CD4-positive, alpha-beta memory T cell (primary cell): ENCODE results near the gene IFRD1. TPM values are rescaled to one million over a fixed set of nuclear protein-coding genes. Genes with fewer than 3 reads are reported as not detected.

Source experiments
- CTCF ChIA-PET: fragments of 350-600 bp; sonication (Branson Sonifier 250); formaldehyde crosslinking; loops from one replicate; lab custom pipeline; 2021; ENCODE audit warnings: inconsistent platforms; ENCODE audit not compliant: partially characterized antibody; lab: Charles Lee
- POLR2A ChIA-PET: fragments of 350-600 bp; sonication (Branson Sonifier 250); formaldehyde crosslinking; loops from one replicate; lab custom pipeline; 2021; ENCODE audit not compliant: partially characterized antibody; lab: Charles Lee
- DNase-seq, 5 donors: peaks; one replicate each; pipeline versions ENCODE4 v3.0.0 to v3.0.0-alpha.2; 2020 to 2022; ENCODE audit warnings: mixed read lengths in 1 of 5
- H3K27ac ChIP-seq: one replicate; pipeline ENCODE4 v1.7.0; 2013; ENCODE audit warnings: low read depth, low read length
- H3K27me3 ChIP-seq: 2 replicates; pipeline ENCODE4 v1.7.0; 2013; ENCODE audit warnings: mild to moderate bottlenecking, low read length, moderate library complexity; ENCODE audit not compliant: insufficient read depth
- H3K36me3 ChIP-seq: 2 replicates; pipeline ENCODE4 v1.7.0; 2013; ENCODE audit warnings: mild to moderate bottlenecking, low read length, moderate library complexity; ENCODE audit not compliant: insufficient read depth
- H3K4me1 ChIP-seq: 2 replicates; pipeline ENCODE4 v1.7.0; 2013; ENCODE audit warnings: mild to moderate bottlenecking, low read length, moderate library complexity; ENCODE audit not compliant: insufficient read depth
- H3K4me3 ChIP-seq, 2 donors: one replicate each; pipeline ENCODE4 v1.7.0; 2013; ENCODE audit warnings: low read length in 2 of 2, mild to moderate bottlenecking in 1 of 2
- H3K9me3 ChIP-seq, 2 donors: one replicate each; pipeline ENCODE4 v1.7.0; 2013; ENCODE audit warnings: low read length in 2 of 2, control low read depth in 1 of 2; ENCODE audit not compliant: control insufficient read depth in 1 of 2
- H3K27ac Mint-ChIP-seq, 7 donors: one replicate each; pipeline ENCODE4 v1.8.0; 2020 to 2021; ENCODE audit warnings: mixed read lengths in 7 of 7, mild to moderate bottlenecking in 6 of 7, inconsistent platforms in 3 of 7, moderate library complexity in 3 of 7
- H3K27me3 Mint-ChIP-seq, 2 donors: one replicate each; pipeline ENCODE4 v1.8.0; 2020 to 2021; ENCODE audit warnings: mixed read lengths in 2 of 2
- H3K36me3 Mint-ChIP-seq, 2 donors: one replicate each; pipeline ENCODE4 v1.8.0; 2020 to 2021; ENCODE audit warnings: mixed read lengths in 2 of 2, inconsistent platforms in 1 of 2, mild to moderate bottlenecking in 1 of 2
- H3K4me1 Mint-ChIP-seq, 4 donors: one replicate each; pipeline ENCODE4 v1.8.0; 2020 to 2021; ENCODE audit warnings: mixed read lengths in 4 of 4, mild to moderate bottlenecking in 1 of 4
- H3K4me3 Mint-ChIP-seq, 8 donors: one replicate each; pipeline ENCODE4 v1.8.0; 2020 to 2021; ENCODE audit warnings: mixed read lengths in 8 of 8, mild to moderate bottlenecking in 7 of 8, moderate library complexity in 6 of 8, inconsistent platforms in 3 of 8
- H3K9me3 Mint-ChIP-seq, 8 donors: one replicate each; pipeline ENCODE4 v1.8.0; 2020 to 2021; ENCODE audit warnings: mixed read lengths in 8 of 8, mild to moderate bottlenecking in 5 of 8, inconsistent platforms in 3 of 8, moderate library complexity in 1 of 8
- intact Hi-C: fragments of 100-400 bp; cut with micrococcal nuclease; formaldehyde crosslinking; loops from one replicate; pipeline ENCODE4 v1.15.1; 2023
- polyA plus RNA-seq, 2 donors: library from polyadenylated mRNA; unstranded; fragments of 300-500 nt; fragmentation: Illumina TruSeq; gene quantifications; one replicate each; pipeline ENCODE4 v1.2.3, GENCODE V29; 2021
- total RNA-seq, 2 experiments: library from RNA; stranded (reverse); gene quantifications; one replicate each; pipeline ENCODE4 v1.2.3, GENCODE V29; 2021

IFRD1 gene
- total and polyA plus RNA-seq, 4 experiments from 2014 or later: 19.8 to 57.0 (median 43.6) TPM

- Mint-ChIP-seq H3K4me3 (no peak overlapping the region), H3K4me1 (no peaks in the 10 kb centered on the region), H3K27ac (no peak overlapping the region), H3K27me3 (peaks cover 6 to 9% of the 10 kb centered on the region in 2 donors), H3K9me3 (no peaks in the 10 kb centered on the region), H3K36me3 (no peaks in the 10 kb centered on the region)
- POLR2A ChIA-PET: no interaction called here
- H3K27ac ChIP-seq: no peak overlapping the region
- H3K36me3 ChIP-seq: no peaks in the 10 kb centered on the region
- no peaks in the 10 kb centered on the region for H3K9me3 ChIP-seq
- H3K27me3 ChIP-seq: no peaks in the 10 kb centered on the region
- CTCF ChIA-PET: no interaction called here
- H3K4me1 ChIP-seq: no peaks in the 10 kb centered on the region
- intact Hi-C loops: no loop called here
- no peak overlapping the region for H3K4me3 ChIP-seq
- DNase-seq: no peak
These were observed 58.1 kb downstream of the IFRD1 start for GRCh38 chr7:112508404-112508803.

GRCh38 chr7:112509402-112509801, 59.1 kb downstream of the IFRD1 start:
- Histone ChIP-seq H3K4me3 (no peak overlapping the region), H3K36me3 (no peaks in the 10 kb centered on the region), H3K9me3 (no peaks in the 10 kb centered on the region), H3K27ac (no peak overlapping the region), H3K27me3 (no peaks in the 10 kb centered on the region), H3K4me1 (no peaks in the 10 kb centered on the region)
- Mint-ChIP-seq H3K4me1 (no peaks in the 10 kb centered on the region), H3K27ac (no peak overlapping the region), H3K4me3 (no peak overlapping the region), H3K27me3 (peaks cover 4 to 11% of the 10 kb centered on the region in 2 donors), H3K9me3 (no peaks in the 10 kb centered on the region), H3K36me3 (no peaks in the 10 kb centered on the region)
- DNase-seq: no peak
- intact Hi-C loops: no loop called here
- CTCF ChIA-PET: interaction anchor here (1.1 kb wide), 1 partner anchor 13 kb away, joined by 3 read pairs; no protein-coding TSS in a partner anchor
- POLR2A ChIA-PET: no interaction called here

- ChIA-PET POLR2A (no interaction called here), CTCF (interaction anchor here (1.1 kb wide), 1 partner anchor 14 kb away, joined by 3 read pairs; no protein-coding TSS in a partner anchor)
- intact Hi-C loops: no loop called here
- no peak for DNase-seq
- H3K27ac ChIP-seq: no peak overlapping the region
- Mint-ChIP-seq H3K27ac (no peak overlapping the region), H3K36me3 (no peaks in the 10 kb centered on the region), H3K4me3 (no peak overlapping the region), H3K27me3 (peaks cover under 1 to 7% of the 10 kb centered on the region in 2 donors), H3K9me3 (no peaks in the 10 kb centered on the region), H3K4me1 (no peaks in the 10 kb centered on the region)
- no peaks in the 10 kb centered on the region for H3K9me3 ChIP-seq
- no peak overlapping the region for H3K4me3 ChIP-seq
- no peaks in the 10 kb centered on the region for H3K27me3 ChIP-seq
- H3K36me3 ChIP-seq: no peaks in the 10 kb centered on the region
- H3K4me1 ChIP-seq: no peaks in the 10 kb centered on the region
These were observed 59.9 kb downstream of the IFRD1 start for GRCh38 chr7:112510001-112510742.

GRCh38 chr7:112510743-112511110, 60.5 kb downstream of the IFRD1 start:
- Mint-ChIP-seq H3K4me1 (no peaks in the 10 kb centered on the region), H3K4me3 (no peak overlapping the region), H3K27me3 (peaks cover 3 to 11% of the 10 kb centered on the region in 2 donors), H3K27ac (no peak overlapping the region), H3K9me3 (no peaks in the 10 kb centered on the region), H3K36me3 (no peaks in the 10 kb centered on the region)
- POLR2A ChIA-PET: no interaction called here
- intact Hi-C loops: no loop called here
- Histone ChIP-seq H3K4me3 (no peak overlapping the region), H3K27me3 (no peaks in the 10 kb centered on the region), H3K9me3 (no peaks in the 10 kb centered on the region), H3K36me3 (no peaks in the 10 kb centered on the region), H3K4me1 (no peaks in the 10 kb centered on the region), H3K27ac (no peak overlapping the region)
- no peak for DNase-seq
- CTCF ChIA-PET: no interaction called here

- ChIA-PET CTCF (no interaction called here), POLR2A (no interaction called here)
- Histone ChIP-seq H3K27ac (no peak overlapping the region), H3K27me3 (no peaks in the 10 kb centered on the region), H3K4me1 (no peaks in the 10 kb centered on the region), H3K4me3 (no peak overlapping the region), H3K36me3 (no peaks in the 10 kb centered on the region), H3K9me3 (no peaks in the 10 kb centered on the region)
- Mint-ChIP-seq H3K4me3 (no peak overlapping the region), H3K9me3 (no peaks in the 10 kb centered on the region), H3K27me3 (peaks cover 4 to 11% of the 10 kb centered on the region in 2 donors), H3K36me3 (no peaks in the 10 kb centered on the region), H3K4me1 (no peaks in the 10 kb centered on the region), H3K27ac (no peak overlapping the region)
- DNase-seq: no peak
- intact Hi-C loops: no loop called here
These were observed 61.4 kb downstream of the IFRD1 start for GRCh38 chr7:112511451-112512202.

- no peak overlapping the region for H3K4me3 Mint-ChIP-seq
- Histone ChIP-seq H3K27ac (no peak overlapping the region), H3K36me3 (no peaks in the 10 kb centered on the region), H3K4me3 (no peak overlapping the region), H3K27me3 (no peaks in the 10 kb centered on the region), H3K4me1 (no peaks in the 10 kb centered on the region), H3K9me3 (no peaks in the 10 kb centered on the region)
- no peak for DNase-seq
- ChIA-PET CTCF (interaction anchor here (1.4 kb wide), 1 partner anchor 17 kb away, joined by 4 read pairs; no protein-coding TSS in a partner anchor), POLR2A (no interaction called here)
- no peaks in the 10 kb centered on the region for H3K36me3 Mint-ChIP-seq
- H3K4me1 Mint-ChIP-seq: no peaks in the 10 kb centered on the region
- no peak overlapping the region for H3K27ac Mint-ChIP-seq
- no peaks in the 10 kb centered on the region for H3K9me3 Mint-ChIP-seq
- H3K27me3 Mint-ChIP-seq: peaks cover 9 to 14% of the 10 kb centered on the region in 2 donors
- intact Hi-C loops: no loop called here
These were observed 62.4 kb downstream of the IFRD1 start for GRCh38 chr7:112512451-112513210.

- Mint-ChIP-seq H3K27ac (no peak overlapping the region), H3K27me3 (peaks cover 17 to 23% of the 10 kb centered on the region in 2 donors), H3K4me3 (no peak overlapping the region), H3K9me3 (no peaks in the 10 kb centered on the region), H3K36me3 (no peaks in the 10 kb centered on the region), H3K4me1 (no peaks in the 10 kb centered on the region)
- ChIA-PET POLR2A (no interaction called here), CTCF (interaction anchor here (0.9 kb wide), 1 partner anchor 8 kb away, joined by 3 read pairs; no protein-coding TSS in a partner anchor)
- Histone ChIP-seq H3K9me3 (no peaks in the 10 kb centered on the region), H3K27ac (no peak overlapping the region), H3K36me3 (no peaks in the 10 kb centered on the region), H3K27me3 (no peaks in the 10 kb centered on the region), H3K4me1 (no peaks in the 10 kb centered on the region), H3K4me3 (no peak overlapping the region)
- DNase-seq: no peak
- intact Hi-C loops: no loop called here
These were observed 65.7 kb downstream of the IFRD1 start for GRCh38 chr7:112515989-112516388.
